ENCODE results near the gene AFDN. TPM values are rescaled to one million over a fixed set of nuclear protein-coding genes. Genes with fewer than 3 reads are reported as not detected.
"Not testable (repeated sequence)": the region's sequence is repeated elsewhere in the genome, so short reads cannot be mapped to it uniquely, and the experiment has no call there.

The AFDN gene
- polyA plus RNA-seq, 1 experiment, result 26.6 TPM

DNA sequence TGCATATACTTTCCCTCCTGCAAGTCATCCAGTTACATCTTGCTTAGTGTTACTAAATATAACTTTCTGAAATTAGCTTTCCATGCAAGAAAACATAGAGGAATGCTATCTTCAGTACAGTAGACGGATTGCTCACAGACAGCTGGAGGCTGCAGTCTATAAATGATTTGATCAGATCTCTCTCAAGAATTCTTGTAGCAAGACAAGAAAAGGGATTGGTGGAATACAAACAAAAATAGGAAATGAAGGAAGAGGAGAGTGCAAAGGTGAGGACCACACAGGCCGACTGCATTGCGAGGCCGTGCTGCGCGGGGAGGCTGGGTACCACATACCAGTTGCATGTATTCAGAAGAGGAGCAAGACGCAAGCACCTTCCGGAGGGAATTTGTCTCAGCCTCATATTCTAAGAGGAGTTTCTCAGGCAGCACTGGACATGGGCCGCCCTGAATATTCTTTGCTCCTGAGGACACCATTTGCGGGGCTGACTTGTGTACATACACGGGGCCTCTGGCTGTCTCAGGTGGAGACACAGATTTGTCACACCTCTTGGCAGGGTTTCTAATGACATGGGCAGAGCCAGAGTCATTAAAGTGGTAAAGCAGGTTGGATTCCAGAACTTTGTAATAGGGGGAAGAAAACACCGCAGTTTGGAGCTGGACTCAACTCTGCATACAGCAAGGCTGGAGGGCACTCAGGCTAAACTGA, 148.1 kb downstream of the AFDN start:
- Histone ChIP-seq H3K9me3 (ENCODE audit: control insufficient read depth, insufficient read depth, low read length) (peaks cover 17% of the 10 kb centered on the region; the same call in 1 of the 2 replicates), H3K4me3 (ENCODE audit: low read depth, low read length) (no peak overlapping the region), H3K27me3 (ENCODE audit: control insufficient read depth, insufficient read depth, low read length) (no peaks in the 10 kb centered on the region), H3K27ac (ENCODE audit: low read depth, low read length) (no peak overlapping the region)
- TF ChIP-seq, protein P1, sequence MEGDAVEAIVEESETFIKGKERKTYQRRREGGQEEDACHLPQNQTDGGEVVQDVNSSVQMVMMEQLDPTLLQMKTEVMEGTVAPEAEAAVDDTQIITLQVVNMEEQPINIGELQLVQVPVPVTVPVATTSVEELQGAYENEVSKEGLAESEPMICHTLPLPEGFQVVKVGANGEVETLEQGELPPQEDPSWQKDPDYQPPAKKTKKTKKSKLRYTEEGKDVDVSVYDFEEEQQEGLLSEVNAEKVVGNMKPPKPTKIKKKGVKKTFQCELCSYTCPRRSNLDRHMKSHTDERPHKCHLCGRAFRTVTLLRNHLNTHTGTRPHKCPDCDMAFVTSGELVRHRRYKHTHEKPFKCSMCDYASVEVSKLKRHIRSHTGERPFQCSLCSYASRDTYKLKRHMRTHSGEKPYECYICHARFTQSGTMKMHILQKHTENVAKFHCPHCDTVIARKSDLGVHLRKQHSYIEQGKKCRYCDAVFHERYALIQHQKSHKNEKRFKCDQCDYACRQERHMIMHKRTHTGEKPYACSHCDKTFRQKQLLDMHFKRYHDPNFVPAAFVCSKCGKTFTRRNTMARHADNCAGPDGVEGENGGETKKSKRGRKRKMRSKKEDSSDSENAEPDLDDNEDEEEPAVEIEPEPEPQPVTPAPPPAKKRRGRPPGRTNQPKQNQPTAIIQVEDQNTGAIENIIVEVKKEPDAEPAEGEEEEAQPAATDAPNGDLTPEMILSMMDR (IDR thresholded peaks at IDR 0.05; ENCODE audit: low read depth, low read length), result no peak
- ChIA-PET POLR2A (no interaction called here), CTCF (interaction anchor here (0.8 kb wide), 1 partner anchor 18 kb away, joined by 4 read pairs; no protein-coding TSS in a partner anchor)
- no peak for DNase-seq (ENCODE audit: low read depth, low spot score)

DNA sequence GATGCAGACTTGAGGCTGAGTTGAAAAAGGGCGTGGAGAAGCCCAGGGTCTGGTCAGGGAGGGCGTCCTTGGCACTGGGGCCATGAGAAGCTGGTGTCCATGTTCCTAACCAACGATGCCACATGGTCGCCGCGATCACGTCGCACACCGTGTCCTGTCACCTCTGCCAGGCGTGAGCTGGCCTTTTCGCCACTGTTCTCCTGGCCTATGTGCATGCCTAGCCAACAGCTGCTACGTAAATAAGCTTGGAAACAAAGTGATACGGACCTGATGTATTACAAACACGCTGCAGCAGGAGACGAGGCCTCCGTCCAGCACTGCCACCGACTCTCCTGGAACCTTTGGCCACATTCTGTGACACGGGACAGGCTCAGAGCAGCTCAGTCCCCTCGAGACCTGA, 148.7 kb downstream of the AFDN start:
- DNase-seq (ENCODE audit: low read depth, low spot score), result no peak
- Histone ChIP-seq H3K9me3 (ENCODE audit: control insufficient read depth, insufficient read depth, low read length) (peaks cover 17% of the 10 kb centered on the region; the same call in 1 of the 2 replicates), H3K4me3 (ENCODE audit: low read depth, low read length) (no peak overlapping the region), H3K27ac (ENCODE audit: low read depth, low read length) (no peak overlapping the region), H3K27me3 (ENCODE audit: control insufficient read depth, insufficient read depth, low read length) (no peaks in the 10 kb centered on the region)
- TF ChIP-seq, protein P1 (IDR thresholded peaks at IDR 0.05; ENCODE audit: low read depth, low read length), result no peak
- CTCF ChIA-PET, result interaction anchor here (0.8 kb wide), 1 partner anchor 18 kb away, joined by 4 read pairs; no protein-coding TSS in a partner anchor
- POLR2A ChIA-PET, result no interaction called here

DNA sequence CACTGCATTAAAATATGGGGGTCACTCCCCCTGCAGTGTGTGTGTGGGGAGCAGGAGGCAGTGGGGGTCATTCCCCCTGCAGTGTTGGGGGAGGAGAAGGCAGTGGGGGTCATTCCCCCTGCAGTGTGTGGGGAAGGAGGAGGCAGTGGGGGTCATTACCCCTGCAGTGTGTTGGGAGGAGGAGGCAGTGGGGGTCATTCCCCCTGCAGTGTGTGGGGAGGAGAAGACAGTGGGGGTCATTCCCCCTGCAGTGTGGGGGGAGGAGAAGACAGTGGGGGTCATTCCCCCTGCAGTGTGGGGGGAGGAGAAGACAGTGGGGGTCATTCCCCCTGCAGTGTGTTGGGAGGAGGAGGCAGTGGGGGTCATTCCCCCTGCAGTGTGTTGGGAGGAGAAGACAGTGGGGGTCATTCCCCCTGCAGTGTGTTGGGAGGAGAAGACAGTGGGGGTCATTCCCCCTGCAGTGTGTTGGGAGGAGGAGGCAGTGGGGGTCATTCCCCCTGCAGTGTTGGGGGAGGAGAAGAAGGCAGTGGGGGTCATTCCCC, 149.5 kb downstream of the AFDN start:
- H3K4me3 ChIP-seq (ENCODE audit: low read depth, low read length); CTCF ChIA-PET; H3K27me3 ChIP-seq (ENCODE audit: control insufficient read depth, insufficient read depth, low read length); H3K27ac ChIP-seq (ENCODE audit: low read depth, low read length); POLR2A ChIA-PET; DNase-seq (ENCODE audit: low read depth, low spot score): not testable (repeated sequence)
- H3K9me3 ChIP-seq (ENCODE audit: control insufficient read depth, insufficient read depth, low read length), result peaks cover 17% of the 10 kb centered on the region; the same call in 1 of the 2 replicates

DNA sequence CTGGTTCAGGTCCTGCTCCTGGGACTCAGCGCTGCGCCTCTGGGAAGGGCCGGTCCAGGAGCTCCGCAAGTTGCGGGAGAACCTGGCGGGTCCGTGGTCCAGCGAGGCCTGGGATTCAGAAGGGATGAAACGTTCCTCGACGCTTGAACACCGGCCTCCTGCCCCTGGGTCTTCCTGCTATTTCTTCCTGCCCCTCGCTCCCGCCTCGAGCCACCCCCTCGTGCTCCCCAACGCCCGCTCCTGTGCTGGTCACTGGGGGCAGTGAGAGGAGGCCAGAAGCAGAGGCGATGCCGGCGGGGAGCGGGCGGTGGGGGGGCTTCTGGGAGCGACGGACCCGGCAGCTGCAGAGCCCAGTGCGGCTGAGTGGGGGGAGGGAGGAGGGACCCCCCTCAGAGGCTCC, 150.0 kb downstream of the AFDN start:
- POLR2A ChIA-PET, result no interaction called here

DNA sequence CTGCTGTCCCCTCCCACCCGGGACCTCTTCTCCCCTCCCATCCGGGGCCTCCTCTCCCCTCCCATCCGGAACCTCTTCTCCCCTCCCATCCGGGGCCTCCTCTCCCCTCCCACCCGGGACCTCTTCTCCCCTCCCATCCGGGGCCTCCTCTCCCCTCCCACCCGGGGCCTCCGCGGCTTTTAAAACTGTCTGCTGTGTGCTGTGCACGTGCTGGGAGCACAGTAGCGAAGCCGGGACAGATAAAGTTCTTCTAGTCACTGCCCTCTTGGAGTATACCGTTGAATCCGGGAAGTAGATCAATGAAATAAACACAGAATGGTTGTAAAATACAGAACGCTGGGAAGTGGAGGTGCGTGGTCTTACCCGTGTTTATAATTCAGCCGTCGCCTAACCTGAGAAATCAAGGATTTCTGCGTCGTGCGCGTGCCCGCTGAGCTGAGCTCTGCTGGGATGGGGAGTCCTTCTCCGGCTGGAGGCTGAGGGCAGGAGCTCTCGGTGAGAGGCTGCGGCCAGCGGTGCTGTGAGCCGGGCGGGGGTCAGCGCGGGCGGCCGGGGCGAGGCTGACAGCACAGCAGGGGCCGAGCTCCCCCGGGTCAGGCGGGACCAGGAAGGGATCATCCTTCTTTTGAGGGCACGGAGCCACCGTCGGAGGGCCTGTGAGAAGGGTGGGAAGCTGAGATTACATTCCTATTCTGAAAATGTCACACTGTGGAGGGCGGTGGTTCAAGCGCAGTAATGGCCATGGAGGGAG, 151.2 kb downstream of the AFDN start:
- no peak overlapping the region for H3K27ac ChIP-seq (ENCODE audit: low read depth, low read length)
- ChIA-PET CTCF (no interaction called here), POLR2A (no interaction called here)
- no peak overlapping the region for H3K4me3 ChIP-seq (ENCODE audit: low read depth, low read length)
- TF ChIP-seq, protein P1 (IDR thresholded peaks at IDR 0.05; ENCODE audit: low read depth, low read length), result no peak
- peaks cover 17% of the 10 kb centered on the region; the same call in 1 of the 2 replicates for H3K9me3 ChIP-seq (ENCODE audit: control insufficient read depth, insufficient read depth, low read length)
- no peak for DNase-seq (ENCODE audit: low read depth, low spot score)
- H3K27me3 ChIP-seq (ENCODE audit: control insufficient read depth, insufficient read depth, low read length), result no peaks in the 10 kb centered on the region

More for the DNA sequence above, 150.0 kb downstream of the AFDN start:
- peaks cover 17% of the 10 kb centered on the region; the same call in 1 of the 2 replicates for H3K9me3 ChIP-seq (ENCODE audit: control insufficient read depth, insufficient read depth, low read length)
- TF ChIP-seq, protein P1 (IDR thresholded peaks at IDR 0.05; ENCODE audit: low read depth, low read length), result no peak
- DNase-seq (ENCODE audit: low read depth, low spot score), result no peak
- CTCF ChIA-PET, result no interaction called here
- no peak overlapping the region for H3K27ac ChIP-seq (ENCODE audit: low read depth, low read length)
- no peak overlapping the region for H3K4me3 ChIP-seq (ENCODE audit: low read depth, low read length)
- no peaks in the 10 kb centered on the region for H3K27me3 ChIP-seq (ENCODE audit: control insufficient read depth, insufficient read depth, low read length)
